ENCODE measurements around the gene DOCK8. TPM values are rescaled to one million over a fixed set of nuclear protein-coding genes. Genes with fewer than 3 reads are reported as not detected.

DOCK8 gene
- total RNA-seq, 1 donor from 2014 or later = 280 TPM

GRCh38 chr9:304106-304505 is 89.4 kb downstream of the DOCK8 start:
- intact Hi-C loops (cut with micrococcal nuclease) = no loop called here

- intact Hi-C loops (cut with micrococcal nuclease) = no loop called here
Observed at GRCh38 chr9:304519-305185, 90.0 kb downstream of the DOCK8 start.

GRCh38 chr9:306907-307306 is 92.2 kb downstream of the DOCK8 start:
- intact Hi-C loops (cut with micrococcal nuclease) = no loop called here

- intact Hi-C loops (cut with micrococcal nuclease) = no loop called here
Observed at GRCh38 chr9:311841-312240, 97.2 kb downstream of the DOCK8 start.

GRCh38 chr9:312596-313320 is 98.1 kb downstream of the DOCK8 start:
- intact Hi-C loops (cut with micrococcal nuclease) = no loop called here

- intact Hi-C loops (cut with micrococcal nuclease) = no loop called here
Observed at GRCh38 chr9:316382-316965, 101.8 kb downstream of the DOCK8 start.

- intact Hi-C loops (cut with micrococcal nuclease) = no loop called here
Observed at GRCh38 chr9:318646-319045, 104.0 kb downstream of the DOCK8 start.

GRCh38 chr9:324971-325370 is 110.3 kb downstream of the DOCK8 start:
- intact Hi-C loops (cut with micrococcal nuclease) = no loop called here

GRCh38 chr9:326667-327066 is 112.0 kb downstream of the DOCK8 start:
- intact Hi-C loops (cut with micrococcal nuclease) = no loop called here

GRCh38 chr9:328453-328852 is 113.8 kb downstream of the DOCK8 start:
- intact Hi-C loops (cut with micrococcal nuclease) = no loop called here

GRCh38 chr9:331197-331596 is 116.5 kb downstream of the DOCK8 start:
- intact Hi-C loops (cut with micrococcal nuclease) = no loop called here

GRCh38 chr9:335373-335772 is 120.7 kb downstream of the DOCK8 start:
- intact Hi-C loops (cut with micrococcal nuclease) = no loop called here

- intact Hi-C loops (cut with micrococcal nuclease) = no loop called here
Observed at GRCh38 chr9:336039-336438, 121.4 kb downstream of the DOCK8 start.

- intact Hi-C loops (cut with micrococcal nuclease) = no loop called here
Observed at GRCh38 chr9:338602-339001, 123.9 kb downstream of the DOCK8 start.

- intact Hi-C loops (cut with micrococcal nuclease) = no loop called here
Observed at GRCh38 chr9:341634-342421, 127.2 kb downstream of the DOCK8 start.

GRCh38 chr9:343773-344172 is 129.1 kb downstream of the DOCK8 start:
- intact Hi-C loops (cut with micrococcal nuclease) = no loop called here

- intact Hi-C loops (cut with micrococcal nuclease) = no loop called here
Observed at GRCh38 chr9:346111-346571, 131.5 kb downstream of the DOCK8 start.

- intact Hi-C loops (cut with micrococcal nuclease) = no loop called here
Observed at GRCh38 chr9:347667-348292, 133.1 kb downstream of the DOCK8 start.

GRCh38 chr9:350384-350783 is 135.7 kb downstream of the DOCK8 start:
- intact Hi-C loops (cut with micrococcal nuclease) = no loop called here

- intact Hi-C loops (cut with micrococcal nuclease) = no loop called here
Observed at GRCh38 chr9:351916-352315, 137.3 kb downstream of the DOCK8 start.

- intact Hi-C loops (cut with micrococcal nuclease) = no loop called here
Observed at GRCh38 chr9:353077-353476, 138.4 kb downstream of the DOCK8 start.

All from T-helper 2 cell treated with Interferon-gamma antibody and Interleukin-4, amounts not matched to agents 100 ng/mL and 5 ng/mL, for 36 hours (primary cell).